Activated CD8-positive, alpha-beta memory T cell treated with anti-CD3 and anti-CD28 coated beads for 4 hours (primary cell): ENCODE results near the gene TM4SF20.
"Not testable (repeated sequence)": the region's sequence is repeated elsewhere in the genome, so short reads cannot be mapped to it uniquely, and the experiment has no call there.

ENCODE experiments used
- DNase-seq, 2 donors: peaks; one replicate each; pipeline ENCODE4 v3.0.0-alpha.2; 2020; ENCODE audit warnings: low read depth in 2 of 2

TM4SF20 gene

DNA sequence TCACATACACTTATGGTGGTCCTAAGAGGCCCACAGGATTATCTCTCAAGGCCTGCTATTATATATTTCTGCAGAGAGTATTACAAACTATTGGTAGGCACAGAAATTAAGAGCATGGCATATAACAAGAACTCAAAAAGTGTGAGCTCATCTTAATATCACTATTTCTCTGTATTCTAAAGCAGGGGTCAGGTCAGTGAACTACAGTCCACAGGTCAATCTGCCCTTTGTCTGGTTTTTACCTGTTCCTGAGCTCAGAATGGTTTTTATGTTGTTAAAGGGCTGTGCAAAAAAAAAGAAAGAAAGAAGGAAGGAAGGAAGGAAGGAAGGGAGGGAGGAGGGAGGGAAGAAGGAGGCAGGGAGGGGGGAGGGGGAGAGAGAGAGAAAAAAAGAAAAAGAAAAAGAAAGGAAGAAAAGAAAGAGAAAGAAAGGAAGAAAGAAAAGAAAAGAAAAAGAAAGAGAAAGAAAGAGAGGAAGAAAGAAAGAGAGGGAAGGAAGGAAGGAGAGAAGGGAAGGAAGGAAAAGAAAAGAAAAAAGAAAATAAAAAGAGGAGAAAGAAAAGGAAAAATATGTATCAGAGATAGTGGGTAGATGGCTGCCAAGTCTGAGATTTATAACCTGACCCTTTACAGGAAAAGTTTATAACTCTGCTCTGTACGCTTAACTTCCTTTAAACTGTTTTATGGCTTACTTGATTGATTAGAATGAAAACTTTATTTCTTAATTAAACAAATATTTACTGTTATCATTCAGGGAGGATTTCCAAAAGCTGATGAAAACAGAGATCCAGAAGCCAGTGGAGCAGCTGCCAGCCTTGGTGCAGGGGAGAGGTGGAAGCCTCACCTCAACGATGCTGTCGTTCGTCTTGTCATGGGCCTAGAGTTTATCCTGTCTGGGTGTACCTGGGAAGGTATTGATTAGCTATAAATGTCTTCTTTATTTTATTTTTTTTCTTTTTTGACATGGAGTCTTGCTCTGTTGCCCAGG, 19.9 kb upstream of the TM4SF20 start:
- no peak for DNase-seq

DNA sequence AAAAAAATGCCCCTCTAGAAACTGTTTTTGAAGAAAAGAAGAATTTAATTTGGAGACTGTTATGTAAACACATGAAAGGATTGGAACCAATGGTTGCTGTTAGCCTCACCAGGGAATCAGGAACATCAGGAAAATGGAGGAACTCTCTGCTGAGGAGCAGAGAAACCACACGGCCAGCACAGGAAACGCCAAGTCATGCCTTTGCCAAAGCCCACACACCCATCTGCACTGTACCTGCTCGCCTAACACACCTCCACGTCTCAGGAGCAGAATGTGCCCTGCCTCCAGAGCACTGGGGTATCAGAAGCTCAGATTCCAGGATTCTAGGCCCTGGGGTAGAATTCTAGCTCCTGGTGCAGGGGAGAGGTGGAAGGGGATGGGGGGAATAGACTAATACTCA, 18.5 kb upstream of the TM4SF20 start:
- DNase-seq: no peak

DNA sequence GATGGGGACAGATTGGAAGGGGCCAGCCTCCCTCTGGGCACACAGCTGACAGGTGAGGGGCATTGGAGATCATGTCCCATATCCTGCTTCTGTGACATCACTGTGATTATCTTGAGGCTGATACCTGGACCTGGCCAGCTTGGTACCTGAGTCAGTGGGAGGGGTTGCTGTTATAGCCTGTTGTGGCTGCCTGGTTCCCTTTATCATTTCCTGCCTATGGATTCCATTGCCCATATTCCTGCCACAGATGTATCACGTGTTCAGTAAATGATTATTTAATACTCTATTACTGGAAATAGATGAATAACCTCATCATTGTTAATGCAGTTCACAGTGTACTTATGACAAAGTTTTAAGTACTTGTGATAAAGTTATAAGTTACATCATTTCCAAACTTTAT, 16.4 kb upstream of the TM4SF20 start:
- DNase-seq: no peak

DNA sequence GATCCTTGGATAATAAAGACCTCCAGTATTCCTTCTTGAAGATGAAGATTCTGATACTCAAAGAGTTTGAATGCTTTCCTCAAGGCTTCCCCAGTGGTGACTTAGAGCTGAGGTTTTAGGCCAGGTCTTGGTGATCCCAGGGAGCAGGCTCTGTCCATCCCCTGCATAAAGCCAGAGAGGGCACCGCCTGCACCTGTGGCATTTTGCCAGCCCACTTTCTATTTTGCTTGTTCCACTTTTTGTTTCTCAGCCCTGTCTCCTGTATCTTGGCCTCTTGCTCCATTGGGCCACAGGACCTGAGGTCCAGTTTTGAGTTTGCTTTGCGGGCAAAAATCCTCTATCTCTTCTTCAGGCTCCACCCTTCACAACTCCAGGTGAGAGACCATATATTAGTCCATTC, 15.3 kb upstream of the TM4SF20 start:
- no peak for DNase-seq

DNA sequence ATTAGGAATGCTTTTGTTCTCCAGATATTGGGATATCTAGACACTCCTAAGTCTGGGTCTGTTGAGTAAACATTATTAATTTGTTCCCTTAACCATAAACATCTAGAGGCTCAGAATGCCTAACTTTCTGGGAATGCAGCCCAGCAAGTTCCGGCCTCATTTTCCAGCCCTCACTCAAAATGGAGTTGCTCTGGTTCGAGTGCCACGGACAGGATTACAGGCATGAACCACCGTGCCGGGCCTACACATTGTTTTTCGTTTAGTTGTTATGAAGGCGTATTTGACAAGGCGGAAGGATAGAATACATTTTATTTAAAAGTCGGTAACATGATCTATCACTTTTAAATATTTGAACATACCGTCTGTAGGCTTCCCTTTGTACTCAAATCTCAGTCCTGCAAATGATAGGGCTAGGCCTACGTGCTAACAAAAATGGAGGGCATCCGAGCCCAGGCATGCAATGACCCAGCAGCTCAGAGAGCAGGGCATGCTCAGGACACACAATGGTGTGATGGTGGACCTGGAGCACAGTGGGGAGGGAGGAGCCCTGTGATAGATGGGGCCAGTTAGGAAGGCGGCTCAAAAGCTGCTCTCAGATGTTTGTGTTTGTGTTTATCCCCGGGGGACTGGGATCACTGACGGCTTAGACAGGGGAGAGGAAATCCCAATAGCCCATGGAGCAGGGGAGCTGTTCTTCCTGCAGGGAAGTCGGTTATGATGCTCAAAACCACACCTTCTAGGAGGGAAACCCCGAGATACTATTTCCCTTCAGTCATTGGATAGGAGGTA, 11.6 kb upstream of the TM4SF20 start:
- no peak for DNase-seq

DNA sequence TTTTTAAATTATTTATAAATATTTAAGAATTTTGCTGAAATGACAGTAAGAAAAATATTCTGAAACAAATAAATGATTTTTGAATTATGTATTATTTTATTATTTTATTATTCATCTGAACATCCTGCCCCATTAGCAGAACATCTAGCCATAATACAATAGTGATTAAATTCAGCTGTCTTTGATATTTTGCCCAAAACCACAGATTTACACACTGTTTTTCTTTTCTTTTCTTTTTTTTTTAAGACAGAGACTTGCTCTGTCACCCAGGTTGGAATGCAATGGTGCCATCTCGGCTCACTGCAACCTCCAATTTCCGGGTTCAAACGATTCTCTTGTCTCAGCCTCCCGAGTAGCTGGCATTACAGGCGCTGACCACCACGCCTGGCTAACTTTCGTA, 10.6 kb upstream of the TM4SF20 start:
- DNase-seq: no peak

DNA sequence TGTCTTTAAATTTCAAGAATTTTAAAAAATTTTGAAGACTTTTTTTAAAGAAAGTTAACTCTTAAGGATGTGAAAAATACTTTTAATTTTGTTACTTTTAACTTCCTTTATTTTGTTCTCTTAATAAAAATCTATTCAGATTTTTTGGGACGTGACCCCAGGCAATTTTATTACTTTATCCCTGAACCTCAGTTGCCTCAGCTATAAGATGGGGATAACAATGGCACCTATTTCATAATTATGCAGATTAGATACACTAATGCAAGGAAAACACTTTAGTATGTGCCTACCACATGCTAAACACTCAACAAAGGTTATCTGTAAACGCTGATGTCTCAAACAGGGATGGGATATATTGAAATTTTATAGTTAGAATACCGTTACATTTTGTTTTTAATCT, 10.1 kb upstream of the TM4SF20 start:
- no peak for DNase-seq

DNA sequence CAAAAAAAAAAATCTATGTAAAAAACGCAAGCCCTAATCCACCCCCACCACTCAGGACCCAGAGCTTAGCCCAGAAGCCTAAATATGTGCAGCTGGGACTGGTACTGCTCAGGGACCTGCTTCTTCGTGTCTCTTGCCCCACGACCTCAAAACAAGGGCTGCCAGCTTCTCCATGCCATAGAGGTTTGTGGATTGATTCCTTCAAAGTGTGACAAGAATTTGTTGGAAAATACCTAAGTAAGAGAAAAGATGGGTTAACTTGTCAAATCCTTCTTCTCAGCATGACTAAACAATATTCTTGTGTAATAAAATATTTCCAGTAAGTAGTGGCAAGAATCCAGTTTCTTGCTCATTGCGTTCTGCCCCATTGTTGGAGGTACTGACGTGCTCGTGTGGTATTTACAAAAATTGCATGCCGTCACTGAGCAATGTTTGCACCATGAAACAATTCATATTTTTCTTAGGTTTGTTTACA, 9.5 kb upstream of the TM4SF20 start:
- DNase-seq: no peak

DNA sequence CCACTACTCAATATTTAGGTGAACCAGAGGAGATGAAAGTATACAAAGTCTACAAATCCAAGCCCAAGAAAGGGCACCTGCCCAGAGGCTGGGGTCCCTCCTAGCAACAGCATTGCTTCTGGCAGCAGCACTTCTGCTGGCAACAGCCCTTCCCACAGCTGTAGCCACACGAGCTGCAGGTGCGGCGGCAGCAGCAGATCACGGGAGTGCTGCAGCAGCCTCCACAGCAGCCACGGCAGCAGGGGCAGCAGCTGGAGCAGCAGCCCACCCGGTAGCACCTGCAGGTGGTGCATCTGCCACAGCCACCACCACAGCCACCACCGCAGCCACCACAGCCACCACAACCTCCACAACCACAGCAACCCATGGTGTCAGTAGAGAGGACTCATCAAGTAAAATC, 8.5 kb upstream of the TM4SF20 start, which contains the start of gene SCYGR1:
Gene SCYGR1, minus strand, starts transcription at position 367 of the 400 bp plus-strand sequence. Its CDS starts 0 bp downstream, at position 367.
- not testable (repeated sequence) for DNase-seq

DNA sequence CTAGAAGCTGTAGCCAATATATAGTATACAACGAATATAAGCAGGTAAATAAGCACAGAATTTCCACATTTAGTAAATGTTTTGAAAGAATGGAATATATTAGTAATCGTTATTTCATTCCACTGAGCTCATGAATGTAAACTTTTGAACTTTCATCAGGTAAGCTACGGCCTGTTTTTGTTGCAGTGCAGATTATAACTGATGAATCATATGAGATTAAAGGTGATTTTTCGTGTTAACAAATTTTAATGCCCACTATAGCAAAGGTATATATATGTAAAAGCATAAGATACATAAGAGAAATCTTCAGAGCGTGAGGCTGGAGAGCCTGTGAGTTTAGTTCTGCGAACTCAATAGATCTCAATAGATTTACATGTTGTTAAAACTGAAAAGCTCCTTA, 7.5 kb upstream of the TM4SF20 start:
- no peak for DNase-seq

DNA sequence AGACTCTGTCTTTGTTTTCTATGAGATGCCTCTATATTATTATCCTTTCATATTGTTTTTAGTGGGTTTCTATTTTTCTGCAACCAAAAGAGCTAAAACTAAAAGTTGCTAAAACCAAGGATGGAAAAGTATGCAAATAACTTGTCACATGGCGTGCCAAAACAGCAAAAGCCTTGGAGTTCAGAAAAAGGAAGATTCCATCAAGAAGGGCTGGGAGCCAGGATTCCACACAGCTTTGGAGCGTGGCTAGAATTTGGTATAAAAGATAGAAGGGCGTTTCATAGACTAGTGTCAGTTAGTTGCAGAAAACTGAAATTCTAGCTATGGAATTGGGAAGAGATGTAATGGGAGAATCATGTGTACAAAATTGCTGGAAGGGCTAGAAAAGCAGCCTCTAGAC, 4.6 kb upstream of the TM4SF20 start:
- no peak for DNase-seq

DNA sequence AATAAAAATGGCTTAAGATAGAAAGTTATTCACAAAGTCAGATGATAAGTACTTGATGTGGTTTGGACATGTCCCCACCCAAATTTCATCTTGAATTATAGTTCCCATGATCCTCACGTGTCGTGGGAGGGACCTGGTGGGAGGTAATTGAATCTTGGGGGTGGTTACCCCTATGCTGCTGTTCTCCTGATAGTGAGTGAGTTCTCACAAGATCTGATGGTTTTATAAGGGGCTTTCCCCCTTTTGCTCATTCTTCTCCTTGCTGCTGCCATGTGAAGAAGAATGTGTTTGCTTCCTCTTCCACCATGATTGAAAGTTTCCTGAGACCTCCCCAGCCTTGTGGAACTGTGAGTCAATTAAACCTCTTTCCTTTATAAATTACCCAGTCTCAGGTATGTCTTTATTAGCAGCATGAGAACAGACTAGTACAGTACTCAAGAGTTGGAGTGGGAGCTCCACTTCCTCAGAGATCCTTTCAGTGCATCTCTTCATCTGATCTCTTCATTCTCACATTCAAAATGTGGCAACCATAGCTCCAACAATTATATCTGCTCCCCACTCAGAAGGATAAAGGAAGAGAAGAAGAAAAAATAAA, 3.2 kb upstream of the TM4SF20 start:
- DNase-seq: not testable (repeated sequence)

DNA sequence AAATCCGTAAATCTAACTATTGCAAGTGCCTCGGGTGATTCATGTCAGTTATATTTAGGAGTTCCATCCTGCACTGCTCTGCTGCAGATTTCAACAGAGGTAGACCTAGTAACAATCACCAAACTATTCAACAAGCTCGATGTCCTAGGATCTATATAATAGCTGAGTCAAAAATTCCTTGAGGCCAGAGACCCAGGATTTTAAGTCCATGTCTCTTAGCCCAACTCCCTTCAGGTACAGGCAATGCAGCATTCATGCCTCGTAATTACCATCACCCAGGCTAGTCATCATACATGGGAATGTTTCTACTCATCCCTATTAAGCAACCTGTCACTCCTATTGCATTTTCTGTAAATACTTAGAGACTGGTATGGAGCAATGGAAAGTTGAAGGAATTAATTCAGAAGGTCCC, 729 bp downstream of the TM4SF20 start:
- DNase-seq: no peak

DNA sequence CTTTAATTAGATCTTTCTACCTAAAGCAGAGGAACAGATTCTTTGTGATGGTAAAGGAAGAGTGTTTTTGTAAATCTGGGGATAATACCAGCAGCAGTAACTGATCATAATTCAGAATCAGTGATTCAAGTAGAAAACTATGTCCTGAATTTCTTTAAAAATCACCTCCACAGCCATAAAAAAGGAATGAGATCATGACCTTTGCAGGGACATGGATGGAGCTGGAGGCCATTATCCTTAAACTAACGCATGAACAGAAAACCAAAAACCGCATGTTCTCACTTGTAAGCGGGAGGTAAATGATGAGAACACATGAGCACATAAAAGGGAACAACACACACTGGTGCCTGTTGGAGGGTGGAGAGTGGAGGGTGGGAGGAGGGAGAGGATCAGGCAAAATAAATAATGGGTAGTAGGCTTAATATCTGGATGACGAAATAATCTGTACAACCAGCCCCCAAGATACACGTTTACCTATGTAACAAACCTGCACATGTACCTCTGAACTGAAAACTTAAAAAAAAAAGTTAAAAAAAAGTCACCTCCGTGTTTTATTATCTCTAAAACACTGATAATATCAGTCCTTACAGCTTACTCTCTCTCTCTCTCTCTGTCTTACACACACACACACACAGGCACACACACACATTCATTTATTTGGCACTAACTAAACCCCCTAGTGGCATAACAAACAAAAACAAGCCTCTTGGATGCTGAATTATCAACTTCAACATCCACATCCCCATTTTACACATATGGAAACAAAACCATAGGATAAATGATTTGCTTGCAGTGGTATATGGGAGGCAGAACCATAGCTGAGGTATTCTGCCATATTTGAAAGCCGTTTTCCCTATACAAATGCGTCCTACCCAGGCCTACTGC, 1.4 kb downstream of the TM4SF20 start:
- DNase-seq: no peak

DNA sequence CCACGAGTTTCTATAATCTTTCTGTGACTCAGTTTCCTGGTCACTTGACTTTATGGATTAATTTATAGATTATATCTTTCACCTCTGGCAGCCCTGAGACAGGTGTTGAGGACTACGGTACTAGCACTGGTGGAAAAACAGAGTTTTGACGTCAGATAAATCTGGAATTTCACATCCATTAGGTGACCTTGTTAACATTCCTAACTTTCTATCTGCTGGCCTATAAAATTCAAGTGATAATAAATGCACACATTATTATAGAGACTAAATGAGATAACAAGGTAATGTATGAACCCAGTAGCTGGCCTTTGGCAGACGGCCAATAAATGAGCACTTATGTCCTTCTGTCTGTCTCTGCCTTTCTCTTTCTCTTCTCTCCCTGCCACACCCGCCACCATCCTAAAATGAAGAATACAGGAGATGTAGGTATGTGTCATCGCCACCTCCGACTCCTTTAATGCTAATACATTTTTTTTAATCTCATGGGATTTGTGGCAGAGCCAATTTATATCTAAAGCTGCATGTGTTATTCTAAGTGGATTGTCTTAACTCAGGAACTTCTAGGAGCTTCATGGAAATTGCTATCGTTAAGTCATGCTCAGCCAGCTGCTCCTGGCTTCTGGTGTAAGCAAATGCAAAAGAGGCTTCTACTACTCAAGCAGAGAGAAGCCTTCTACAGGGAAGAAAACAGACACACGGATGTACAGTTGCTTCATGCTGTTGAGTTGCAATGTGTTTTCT, 2.3 kb downstream of the TM4SF20 start:
- DNase-seq: no peak

DNA sequence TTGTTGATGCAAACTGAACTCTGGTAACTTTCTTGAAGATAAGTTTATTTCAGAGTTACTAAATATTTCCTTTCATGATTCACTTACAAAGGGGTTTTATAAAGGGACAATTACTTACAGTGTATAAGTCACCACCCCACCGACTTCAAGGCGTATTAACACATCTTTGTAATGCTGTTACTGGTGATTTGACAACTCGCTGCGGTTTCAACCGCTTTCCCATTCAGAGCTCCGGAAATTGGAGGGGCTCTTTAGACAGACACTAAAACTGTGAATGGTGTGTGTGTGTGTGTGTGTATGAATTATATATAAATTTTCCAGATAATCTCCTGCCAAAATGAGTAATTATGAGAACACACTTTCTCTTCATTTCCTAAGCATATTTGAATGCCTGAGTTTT, 4.9 kb downstream of the TM4SF20 start:
- DNase-seq: peak in 1 of 2 donors; percentile 6

DNA sequence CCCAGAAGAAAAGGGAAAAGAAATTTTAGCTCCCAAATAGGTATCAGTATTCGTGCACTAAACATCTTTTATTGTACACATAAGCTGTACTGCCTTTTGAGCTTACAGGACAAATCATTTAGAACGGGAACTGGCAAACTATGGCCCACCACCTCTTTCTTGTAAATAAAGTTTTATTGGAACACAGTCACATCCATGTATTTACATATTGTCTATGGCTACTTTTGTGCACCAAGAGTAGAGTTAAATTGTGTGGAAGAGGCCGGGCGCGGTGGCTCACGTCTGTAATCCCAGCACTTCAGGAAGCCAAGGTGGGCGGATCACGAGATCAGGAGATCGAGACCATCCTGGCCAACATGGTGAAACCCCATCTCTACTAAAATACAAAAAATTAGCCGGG, 5.7 kb downstream of the TM4SF20 start:
- no peak for DNase-seq

DNA sequence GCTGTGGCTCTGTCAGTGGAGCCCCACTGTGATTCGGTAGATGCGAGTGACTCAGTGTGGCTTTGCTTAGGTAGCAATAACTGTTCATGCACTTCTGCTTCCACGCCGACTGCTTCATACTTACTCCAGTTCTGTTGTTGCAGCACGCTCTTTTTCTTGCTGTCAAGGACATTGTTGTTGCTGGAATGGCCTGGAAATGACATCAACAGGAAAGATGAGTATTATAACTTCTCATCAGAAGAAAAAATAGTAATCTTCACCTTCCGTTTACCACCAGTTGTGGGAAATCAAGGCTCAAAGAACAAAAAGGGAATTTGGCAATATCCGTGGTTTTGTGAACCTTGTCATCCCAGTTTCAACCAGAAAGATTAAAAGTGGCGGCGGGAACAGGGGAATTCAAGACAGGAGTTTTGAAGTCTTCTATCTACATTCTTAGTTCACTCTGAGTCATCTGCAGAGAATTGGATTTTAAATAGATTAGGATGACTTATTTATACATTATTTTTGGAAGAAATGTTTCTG, 8.3 kb downstream of the TM4SF20 start:
- no peak for DNase-seq

DNA sequence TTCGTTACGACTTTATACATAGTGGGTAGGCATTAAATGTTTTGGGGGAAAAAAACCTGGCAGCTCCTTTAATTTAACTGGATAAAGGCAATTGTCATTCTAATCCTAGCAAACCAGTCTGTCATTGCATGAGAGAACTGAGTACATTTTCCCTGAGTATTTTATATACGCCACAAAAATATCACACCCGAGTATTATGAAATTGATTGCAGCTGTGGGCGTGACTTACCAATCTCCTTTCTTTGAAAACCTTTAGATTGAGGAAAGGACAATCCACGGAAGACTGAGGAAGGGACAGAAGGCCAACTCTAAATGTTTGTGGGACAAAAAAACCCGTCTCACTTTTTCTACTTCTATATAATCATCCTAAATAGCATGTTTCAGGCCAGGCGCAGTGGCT, 9.0 kb downstream of the TM4SF20 start:
- DNase-seq: no peak

DNA sequence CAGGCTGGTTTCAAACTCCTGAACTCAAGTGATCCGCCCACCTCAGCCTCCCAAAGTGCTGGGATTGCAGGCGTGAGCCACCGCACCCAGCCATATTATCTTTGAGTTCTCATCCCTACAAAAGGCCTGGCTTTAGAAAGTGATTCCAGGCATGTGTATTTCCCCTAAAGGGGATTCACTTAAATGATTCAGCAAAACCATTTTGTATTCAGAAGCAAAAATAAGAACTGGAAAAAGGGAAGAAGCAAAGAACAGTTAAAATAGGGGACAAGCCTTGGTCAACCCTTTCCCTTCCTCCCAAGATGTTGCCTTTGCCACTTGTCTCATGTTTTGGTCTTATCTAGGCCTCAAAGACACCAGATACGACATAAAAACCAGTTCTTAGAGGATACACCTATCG, 10.5 kb downstream of the TM4SF20 start:
- no peak for DNase-seq
